ENCODE results near the gene LIME1.

DNA sequence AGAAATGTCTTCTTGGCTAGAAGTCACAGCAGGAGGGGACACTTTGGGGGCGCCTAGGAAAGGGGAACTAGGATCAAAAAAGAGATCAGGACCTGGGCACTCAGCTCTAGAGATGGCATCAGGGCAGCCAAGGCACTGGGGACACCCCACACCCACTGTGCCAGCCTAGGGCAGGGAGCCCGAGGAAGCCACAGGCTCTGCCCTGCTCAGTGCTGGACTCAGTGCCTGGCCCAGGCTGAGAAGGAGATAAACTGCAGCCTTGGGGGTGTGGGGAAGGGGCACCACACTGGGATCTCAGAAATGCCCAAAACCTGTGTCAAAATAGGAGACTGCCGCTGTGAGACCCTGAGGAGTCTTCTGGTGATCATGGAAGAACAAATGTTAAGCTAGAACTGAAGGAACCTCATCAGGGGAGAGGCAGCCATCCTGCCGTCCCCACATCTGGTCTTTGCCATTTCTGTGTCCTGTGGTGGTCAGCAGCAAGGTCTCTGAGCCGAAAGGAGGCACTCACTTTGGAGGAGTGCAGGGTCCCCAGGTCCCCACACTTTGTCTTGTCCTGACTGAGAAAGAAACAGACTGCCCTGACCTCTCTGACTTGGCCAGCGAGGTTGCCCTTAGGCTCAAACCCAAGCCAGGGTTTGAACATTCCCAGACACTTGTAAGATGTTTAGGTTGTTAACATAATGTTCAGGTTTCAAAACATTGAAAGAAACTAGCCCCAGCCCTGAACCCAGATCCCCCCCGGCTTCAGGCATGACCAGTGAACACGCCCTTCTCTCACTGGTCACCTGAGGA, 31.0 kb upstream of the LIME1 start:
- TF ChIP-seq POLR2A (IDR thresholded peaks at IDR 0.05; ENCODE audit: low read depth, low read length) (no peak), POLR2AphosphoS5 (IDR thresholded peaks at IDR 0.05; ENCODE audit: low read depth, low read length) (no peak)

Data from GM12891 (cell line).